HepG2 (cell line): ENCODE results near the gene NDUFS7.

Experiments used
- ELF1 ChIP-seq: sonication (generic); formaldehyde crosslinking; IDR thresholded peaks from 2 replicates; pipeline ENCODE4 v1.4.0; 2020; ENCODE audit warnings: missing genetic modification reagents
- TRIM24 ChIP-seq: sonication (generic); formaldehyde crosslinking; IDR thresholded peaks from 2 replicates; pipeline ENCODE4 v1.8.0; 2022; ENCODE audit warnings: mild to moderate bottlenecking, missing genetic modification reagents

DNA sequence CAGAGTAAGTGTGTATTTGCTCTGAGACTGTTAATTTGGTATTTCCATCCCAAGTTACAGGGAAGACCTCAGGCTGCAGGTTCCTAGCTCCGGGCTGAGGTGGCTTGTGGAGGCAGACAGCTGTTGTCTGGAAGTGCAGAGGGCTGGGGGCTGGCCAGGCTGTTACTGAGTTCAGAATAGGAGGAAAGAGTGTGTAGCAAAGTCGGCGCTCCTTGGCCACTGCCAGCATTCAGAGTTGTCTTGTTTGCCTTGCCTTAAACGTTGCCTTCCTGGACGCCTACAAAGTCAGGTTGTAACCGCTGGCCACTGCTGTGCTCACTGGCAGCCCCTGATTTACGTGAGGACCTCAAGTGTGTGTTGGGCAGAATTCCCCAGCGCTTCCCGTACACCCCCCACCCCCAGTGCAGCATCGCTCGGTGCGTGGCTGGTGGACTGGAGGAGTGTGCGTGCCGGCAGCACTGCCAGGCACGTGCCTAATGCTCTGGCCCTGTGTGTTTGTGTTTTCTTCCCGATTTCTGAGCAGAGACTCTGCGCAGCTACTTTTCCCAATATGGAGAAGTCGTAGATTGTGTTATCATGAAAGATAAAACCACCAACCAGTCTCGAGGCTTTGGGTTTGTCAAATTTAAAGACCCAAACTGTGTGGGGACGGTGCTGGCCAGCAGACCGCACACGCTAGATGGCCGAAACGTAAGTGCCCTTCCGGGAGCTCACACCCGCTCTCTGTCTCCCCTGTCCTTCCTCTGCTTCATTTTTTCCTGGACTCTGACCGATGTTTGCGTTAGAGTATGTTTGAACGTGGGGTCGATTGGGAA lies 34.2 kb downstream of the NDUFS7 start:
- TF ChIP-seq TRIM24 (CRISPR knock-in tag) (no peak), ELF1 (CRISPR knock-in tag) (no peak)
